WERI-Rb-1 (cell line): ENCODE data around the gene SH3D19.
"Not testable (repeated sequence)": the region's sequence is repeated elsewhere in the genome, so short reads cannot be mapped to it uniquely, and the experiment has no call there.

Source experiments
- DNase-seq: peaks from one replicate; pipeline ENCODE4 v3.0.0-alpha.2; 2020
- H3K27ac ChIP-seq: fragments of 250-450 bp; sonication (Bioruptor Pico); 2 replicates; pipeline ENCODE4 v1.5.1; 2020; ENCODE audit warnings: mild to moderate bottlenecking, moderate library complexity
- H3K27me3 ChIP-seq: fragments of 250-450 bp; sonication (Bioruptor Pico); 2 replicates; pipeline ENCODE4 v1.5.1; 2021; ENCODE audit warnings: mild to moderate bottlenecking, low read depth, moderate library complexity; ENCODE audit not compliant: insufficient read depth, severe bottlenecking
- H3K36me3 ChIP-seq: fragments of 250-450 bp; sonication (Bioruptor Pico); 2 replicates; pipeline ENCODE4 v1.5.1; 2020; ENCODE audit warnings: mild to moderate bottlenecking, moderate library complexity
- H3K4me3 ChIP-seq: 2 replicates; pipeline ENCODE4 v1.5.1; 2011; ENCODE audit warnings: low read depth, mild to moderate bottlenecking, control low read depth, low read length
- H3K9me3 ChIP-seq: fragments of 250-450 bp; sonication (Bioruptor Pico); 2 replicates; pipeline ENCODE4 v1.5.1; 2021; ENCODE audit warnings: mild to moderate bottlenecking, moderate library complexity; ENCODE audit not compliant: severe bottlenecking
- CTCF ChIP-seq: IDR thresholded peaks from 2 replicates; pipeline ENCODE4 v1.5.1; 2011; ENCODE audit warnings: low read depth, mild to moderate bottlenecking, control low read depth, inconsistent platforms, low read length

The SH3D19 gene

GRCh38 chr4:151242305-151242704 lies 83.1 kb downstream of the SH3D19 start:
- Histone ChIP-seq H3K27me3 (no peaks in the 10 kb centered on the region), H3K27ac (no peak overlapping the region), H3K9me3 (no peaks in the 10 kb centered on the region), H3K36me3 (no peaks in the 10 kb centered on the region), H3K4me3 (no peak overlapping the region)
- TF ChIP-seq CTCF = no peak
- no peak for DNase-seq

- no peak for DNase-seq
- H3K27me3 ChIP-seq = no peaks in the 10 kb centered on the region
- no peak overlapping the region for H3K4me3 ChIP-seq
- TF ChIP-seq CTCF = no peak
- H3K9me3 ChIP-seq = no peaks in the 10 kb centered on the region
- peaks cover 3% of the 10 kb centered on the region; the same call in 1 of the 2 replicates for H3K36me3 ChIP-seq
- H3K27ac ChIP-seq = peak overlapping the region; percentile 3
Observed at GRCh38 chr4:151239608-151240007, 85.8 kb downstream of the SH3D19 start.

GRCh38 chr4:151238477-151238876 lies 86.9 kb downstream of the SH3D19 start:
- Histone ChIP-seq H3K4me3 (no peak overlapping the region), H3K9me3 (no peaks in the 10 kb centered on the region), H3K27me3 (no peaks in the 10 kb centered on the region), H3K36me3 (peaks cover 3% of the 10 kb centered on the region; the same call in 1 of the 2 replicates), H3K27ac (peak overlapping the region; percentile 3)
- no peak for TF ChIP-seq CTCF
- no peak for DNase-seq

- no peaks in the 10 kb centered on the region for H3K9me3 ChIP-seq
- H3K4me3 ChIP-seq = no peak overlapping the region
- H3K36me3 ChIP-seq = peaks cover 3% of the 10 kb centered on the region; the same call in 1 of the 2 replicates
- no peak for DNase-seq
- TF ChIP-seq CTCF = no peak
- no peaks in the 10 kb centered on the region for H3K27me3 ChIP-seq
- H3K27ac ChIP-seq = no peak overlapping the region
Observed at GRCh38 chr4:151236036-151236435, 89.4 kb downstream of the SH3D19 start.

GRCh38 chr4:151235373-151235772 lies 90.0 kb downstream of the SH3D19 start:
- H3K27ac ChIP-seq, H3K4me3 ChIP-seq, H3K9me3 ChIP-seq, H3K27me3 ChIP-seq, H3K36me3 ChIP-seq, DNase-seq: not testable (repeated sequence)

- Histone ChIP-seq H3K27me3 (no peaks in the 10 kb centered on the region), H3K4me3 (no peak overlapping the region), H3K9me3 (no peaks in the 10 kb centered on the region), H3K36me3 (peaks cover 3% of the 10 kb centered on the region; the same call in 1 of the 2 replicates), H3K27ac (peak overlapping the region; percentile 56)
- DNase-seq = peak; percentile 55
- no peak for TF ChIP-seq CTCF
Observed at GRCh38 chr4:151233600-151233999, 91.8 kb downstream of the SH3D19 start.
